ENCODE data around the gene CFAP44.

- TF ChIP-seq CTCF (IDR thresholded peaks at IDR 0.05) (no peak), POLR2A (IDR thresholded peaks at IDR 0.05) (no peak)
Measured at GRCh38 chr3:113461488-113461887, 20.2 kb upstream of the CFAP44 start.

Measured in right lobe of liver (tissue), 4 donors.